Pons (tissue), 1 donor: ENCODE results near the gene FADD.
A peak's percentile ranks its signal among the peaks of the same experiment; 100 is the strongest.
"Not testable (repeated sequence)": the region's sequence is repeated elsewhere in the genome, so short reads cannot be mapped to it uniquely, and the experiment has no call there.

Source experiments
- DNase-seq: peaks from one replicate; pipeline ENCODE4 v3.0.0-alpha.2; 2016; ENCODE audit warnings: low spot score

FADD gene

GRCh38 chr11:70205049-70205725, 2.1 kb downstream of the FADD start:
- no peak for DNase-seq

- DNase-seq, result no peak
Measured at GRCh38 chr11:70205766-70206165, 2.7 kb downstream of the FADD start.

GRCh38 chr11:70206226-70206981, 3.3 kb downstream of the FADD start:
- DNase-seq, result no peak

GRCh38 chr11:70206982-70207376, 3.9 kb downstream of the FADD start:
- DNase-seq, result no peak

- no peak for DNase-seq
Measured at GRCh38 chr11:70207531-70208131, 4.5 kb downstream of the FADD start.

GRCh38 chr11:70209391-70209912, 6.4 kb downstream of the FADD start:
- no peak for DNase-seq

DNA sequence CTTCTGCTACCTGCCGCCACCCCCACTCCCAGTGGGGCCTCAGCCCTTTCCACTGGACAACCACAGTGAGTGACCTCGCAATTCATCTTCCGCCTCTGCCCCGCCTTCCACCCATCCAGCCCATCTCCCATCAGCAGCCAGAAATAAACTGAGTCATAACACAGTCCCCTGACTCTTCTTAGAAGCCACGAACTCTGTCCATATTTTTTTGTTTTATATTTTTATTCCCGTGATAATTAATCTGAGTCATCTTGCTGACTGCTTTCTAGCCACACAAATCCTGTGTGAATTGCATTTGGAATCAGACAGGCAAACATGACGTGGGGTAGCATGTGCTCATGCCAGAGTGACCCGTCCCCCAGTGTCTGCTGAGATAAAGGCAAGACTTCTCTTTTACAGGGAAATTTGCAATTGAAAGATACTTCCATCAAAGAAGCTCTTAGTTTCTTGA, 7.0 kb downstream of the FADD start:
- DNase-seq, result no peak

- no peak for DNase-seq
Measured at GRCh38 chr11:70210530-70210929, 7.4 kb downstream of the FADD start.

DNA sequence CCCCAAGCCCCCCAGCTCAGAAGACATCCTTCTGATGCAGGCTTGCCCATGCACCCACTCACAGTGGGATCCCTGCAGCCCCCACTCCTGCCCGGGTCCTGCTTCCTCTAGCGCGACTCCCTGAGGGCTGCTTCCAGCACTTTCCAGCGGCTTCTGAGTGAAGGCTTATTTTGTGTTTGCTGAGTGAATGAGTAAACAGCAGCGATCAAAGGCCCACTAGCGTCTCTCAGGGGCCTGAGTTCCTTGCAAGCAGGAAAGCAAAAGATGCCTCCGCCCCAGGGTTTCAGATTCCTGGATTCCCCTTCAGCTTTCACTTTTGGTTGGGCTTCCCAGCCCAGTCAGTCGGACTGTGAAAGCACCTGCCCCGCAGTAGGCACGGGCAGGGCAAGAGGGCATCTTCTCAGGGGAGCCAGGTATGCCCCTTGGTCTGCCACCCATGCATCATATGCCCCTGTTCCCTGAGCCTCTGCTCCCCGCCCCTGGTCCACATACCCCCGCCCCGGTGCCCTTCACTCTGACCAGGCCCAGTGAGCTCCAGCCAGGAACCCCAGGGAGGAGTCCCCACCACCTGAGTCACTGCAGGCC, 9.2 kb downstream of the FADD start:
- DNase-seq, result no peak

DNA sequence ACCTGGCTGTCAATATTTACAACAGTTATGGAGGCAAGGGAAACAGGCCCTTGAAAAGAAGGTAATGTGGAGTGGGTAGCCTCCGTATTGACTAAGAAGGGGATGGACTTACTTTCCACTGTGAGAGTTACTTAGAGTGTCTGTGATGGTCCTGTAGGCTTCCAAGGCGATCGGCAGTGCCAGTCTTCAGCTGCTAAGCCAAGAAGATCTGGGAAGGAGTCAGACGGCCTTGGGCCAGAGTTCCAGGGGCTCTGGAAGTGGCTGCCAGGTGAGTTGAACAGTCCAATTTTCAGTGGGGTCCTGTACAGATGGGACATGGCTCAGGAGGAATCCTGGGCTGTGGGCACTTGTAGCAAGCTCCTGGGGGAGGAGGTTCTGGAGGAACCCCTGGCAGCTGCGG, 14.3 kb downstream of the FADD start:
- DNase-seq, result not testable (repeated sequence)

GRCh38 chr11:70218076-70218475, 15.0 kb downstream of the FADD start:
- not testable (repeated sequence) for DNase-seq

DNA sequence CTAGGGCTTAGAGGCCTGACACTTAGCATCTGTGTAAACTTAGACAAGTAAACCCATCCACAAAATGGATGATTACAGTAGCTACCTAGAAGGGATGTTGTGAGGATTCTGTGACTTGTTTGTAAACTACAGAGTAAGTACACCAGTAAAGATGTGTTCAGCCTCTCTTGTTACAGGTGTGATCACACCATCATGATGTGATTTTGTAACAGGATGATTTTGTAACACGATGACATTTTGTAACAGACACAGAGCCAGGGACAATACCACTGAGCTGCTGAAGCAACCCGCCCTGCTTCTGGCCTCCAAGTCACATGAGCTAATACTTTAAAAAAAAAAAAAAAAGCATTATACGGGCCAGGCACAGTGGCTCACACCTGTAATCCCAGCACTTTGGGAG, 17.0 kb downstream of the FADD start:
- DNase-seq, result no peak

GRCh38 chr11:70220920-70221319, 17.8 kb downstream of the FADD start:
- no peak for DNase-seq

DNA sequence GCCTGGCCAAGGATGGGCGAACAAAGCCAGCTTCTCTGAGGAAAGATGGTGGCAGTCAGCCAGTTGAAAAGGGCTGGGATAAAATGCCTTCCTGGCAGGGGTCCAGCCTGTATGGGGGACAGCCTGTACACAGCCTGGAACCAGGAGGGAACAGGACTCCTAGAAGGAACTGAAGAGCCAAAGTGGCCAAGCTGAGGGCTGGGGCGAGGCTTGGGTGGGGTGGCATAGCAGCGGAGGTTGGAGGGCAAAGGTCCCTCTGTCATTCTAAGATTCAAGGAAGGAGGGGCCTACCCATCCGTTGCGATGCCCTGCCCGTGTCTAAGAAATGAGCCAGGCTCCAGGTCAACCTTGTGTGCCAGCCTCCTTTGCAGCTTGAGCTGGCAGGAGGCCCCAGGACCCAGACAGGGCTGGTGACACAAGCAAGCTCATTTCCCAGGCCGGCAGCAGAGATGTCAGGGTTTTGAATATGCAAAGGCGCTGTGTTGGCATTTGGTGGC, 22.6 kb downstream of the FADD start:
- peak; percentile 12 for DNase-seq

GRCh38 chr11:70226183-70226582, 23.1 kb downstream of the FADD start:
- no peak for DNase-seq

DNA sequence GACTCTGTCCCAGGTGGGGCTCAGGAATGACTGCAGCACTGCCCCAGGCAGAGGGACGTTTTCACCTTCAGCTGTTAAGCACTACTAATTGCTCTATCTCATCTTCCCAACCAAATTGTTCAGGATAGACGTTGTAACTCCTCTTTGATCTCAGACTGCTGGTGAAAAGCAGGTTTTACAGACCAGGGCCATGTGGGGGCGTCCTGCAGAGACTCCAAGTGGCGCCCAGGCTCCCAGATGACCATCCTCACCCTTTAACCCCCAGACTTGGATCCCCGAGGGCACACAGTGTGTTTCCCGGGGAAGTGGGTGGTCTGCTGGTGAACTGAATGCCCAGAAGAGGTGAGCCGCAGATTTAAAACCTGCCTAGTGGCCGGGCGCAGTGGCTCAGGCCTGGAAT, 23.9 kb downstream of the FADD start:
- DNase-seq, result no peak

GRCh38 chr11:70229737-70230136, 26.6 kb downstream of the FADD start:
- no peak for DNase-seq

GRCh38 chr11:70230151-70230839, 27.2 kb downstream of the FADD start:
- no peak for DNase-seq

GRCh38 chr11:70230840-70231710, 28.0 kb downstream of the FADD start:
- DNase-seq, result no peak

GRCh38 chr11:70233034-70233433, 29.9 kb downstream of the FADD start:
- no peak for DNase-seq

DNA sequence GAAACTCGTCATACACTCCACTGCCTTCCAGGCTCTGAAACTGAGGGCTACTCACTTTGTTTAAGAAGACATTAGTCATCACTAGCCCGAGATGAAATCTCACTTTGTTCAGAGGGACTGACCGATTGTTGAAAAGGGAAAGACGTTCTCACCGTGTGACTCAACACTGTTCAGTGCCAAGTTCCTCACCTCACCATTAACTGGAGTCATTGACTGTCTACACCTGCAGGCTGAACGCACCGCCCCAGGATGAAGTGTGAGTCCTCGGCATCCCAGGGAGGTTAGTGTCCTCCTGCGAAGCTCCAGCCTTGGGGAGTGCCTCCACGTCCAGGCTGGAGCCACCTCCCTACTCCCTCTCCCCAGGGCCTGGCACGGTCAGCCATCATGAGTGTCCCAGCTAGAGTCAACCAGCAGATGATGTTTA, 30.4 kb downstream of the FADD start:
- no peak for DNase-seq
